DOHH2 (cell line): ENCODE results near the gene COTL1.

Experiments used
- CTCF ChIP-seq: fragments of 200-600 bp; sonication (generic); IDR thresholded peaks from one replicate; pipeline ENCODE4 v1.5.1; 2014; ENCODE audit warnings: antibody characterized with exemption, mild to moderate bottlenecking, low read depth, low read length; ENCODE audit not compliant: poor library complexity, severe bottlenecking
- EZH2phosphoT487 ChIP-seq: fragments of 200-600 bp; sonication (generic); IDR thresholded peaks from 2 replicates; pipeline ENCODE4 v1.6.1; 2017; ENCODE audit warnings: borderline replicate concordance, mild to moderate bottlenecking, antibody characterized with exemption, low read length, moderate library complexity, mixed read lengths

DNA sequence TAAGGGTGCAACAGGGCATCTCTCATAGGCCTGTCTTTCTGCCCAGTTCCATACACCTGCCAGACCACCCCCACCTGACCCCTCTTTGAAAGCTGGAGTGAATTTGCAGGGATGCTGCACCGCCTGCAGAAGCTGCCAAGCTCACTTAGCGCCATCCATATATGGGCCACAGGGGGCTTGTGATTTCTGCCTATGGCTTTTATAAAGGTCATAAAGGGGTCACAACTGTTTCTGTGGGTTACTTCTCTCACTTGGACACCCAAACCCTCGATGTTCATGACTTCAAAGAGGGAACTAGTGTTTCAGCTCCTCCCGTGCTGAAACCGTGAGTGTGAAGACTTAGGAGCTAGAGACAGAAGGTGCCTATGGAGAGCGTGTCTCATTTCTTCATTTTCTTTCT lies 89.6 kb downstream of the COTL1 start:
- TF ChIP-seq CTCF (no peak), EZH2phosphoT487 (no peak)
